Colonic mucosa (tissue), 4 donors: ENCODE measurements around the gene CMYA5. TPM values are rescaled to one million over a fixed set of nuclear protein-coding genes. Genes with fewer than 3 reads are reported as not detected.

ENCODE experiments used
- DNase-seq: peaks from one replicate; pipeline ENCODE4 v3.0.0-alpha.2; 2020
- H3K27ac ChIP-seq: fragments of 200-600 bp; one replicate; pipeline ENCODE4 v1.8.0; 2021
- H3K27me3 ChIP-seq: fragments of 200-600 bp; one replicate; pipeline ENCODE4 v1.8.0; 2021
- H3K36me3 ChIP-seq: fragments of 200-600 bp; one replicate; pipeline ENCODE4 v1.8.0; 2021
- H3K4me1 ChIP-seq: fragments of 200-600 bp; one replicate; pipeline ENCODE4 v1.8.0; 2021; ENCODE audit warnings: mild to moderate bottlenecking
- H3K4me3 ChIP-seq: fragments of 200-600 bp; one replicate; pipeline ENCODE4 v1.8.0; 2021
- H3K9ac ChIP-seq, 2 donors: one replicate each; pipeline ENCODE4 v1.7.0; 2013; ENCODE audit warnings: control low read depth in 2 of 2, low read depth in 2 of 2, low read length in 2 of 2
- H3K9me3 ChIP-seq: fragments of 200-600 bp; one replicate; pipeline ENCODE4 v1.8.0; 2021
- CTCF ChIP-seq: fragments of 200-600 bp; IDR thresholded peaks from one replicate; pipeline ENCODE4 v1.8.0; 2022; ENCODE audit warnings: antibody characterized with exemption, mild to moderate bottlenecking
- intact Hi-C: fragments of 100-400 bp; cut with DNase I; formaldehyde crosslinking; loops from one replicate; pipeline ENCODE4 v1.14.1; 2022
- total RNA-seq, 2 donors: library from RNA; stranded (reverse); fragmentation: NEBNext Ultra II Directional in 1 of 2; extraction: Animal tissue kit (Norgen Biotek cat#: 25700) in 1 of 2; gene quantifications; one replicate each; pipeline ENCODE4 v1.2.1, GENCODE V29; 2021
- donor health status: healthy.
- donor health status: DM: no; HTN: no; CAD: no.
- donor health status: DM: no; HTN: no; CAD: no.

Gene CMYA5
- total RNA-seq, 2 donors from 2014 or later = 0.30 to 0.66 TPM

- DNase-seq = no peak
- Histone ChIP-seq H3K27ac (no peak overlapping the region), H3K4me1 (no peaks in the 10 kb centered on the region), H3K9me3 (no peaks in the 10 kb centered on the region), H3K27me3 (no peaks in the 10 kb centered on the region), H3K4me3 (no peak overlapping the region), H3K36me3 (no peaks in the 10 kb centered on the region), H3K9ac (no peak overlapping the region)
- TF ChIP-seq CTCF = no peak
- intact Hi-C loops = no loop called here
Observed at GRCh38 chr5:79716839-79717238, 27.2 kb downstream of the CMYA5 start.

- intact Hi-C loops = no loop called here
- no peaks in the 10 kb centered on the region for H3K36me3 ChIP-seq
- no peak overlapping the region for H3K4me3 ChIP-seq
- no peak overlapping the region for H3K27ac ChIP-seq
- no peak for TF ChIP-seq CTCF
- no peaks in the 10 kb centered on the region for H3K27me3 ChIP-seq
- no peak overlapping the region for H3K9ac ChIP-seq
- no peaks in the 10 kb centered on the region for H3K9me3 ChIP-seq
- no peaks in the 10 kb centered on the region for H3K4me1 ChIP-seq
- no peak for DNase-seq
Observed at GRCh38 chr5:79720096-79720495, 30.5 kb downstream of the CMYA5 start.

- Histone ChIP-seq H3K36me3 (no peaks in the 10 kb centered on the region), H3K4me1 (no peaks in the 10 kb centered on the region), H3K27ac (no peak overlapping the region), H3K4me3 (no peak overlapping the region), H3K9ac (no peak overlapping the region), H3K27me3 (no peaks in the 10 kb centered on the region), H3K9me3 (no peaks in the 10 kb centered on the region)
- no peak for DNase-seq
- no peak for TF ChIP-seq CTCF
- intact Hi-C loops = no loop called here
Observed at GRCh38 chr5:79727451-79728355, 38.1 kb downstream of the CMYA5 start.

- Histone ChIP-seq H3K9ac (no peak overlapping the region), H3K36me3 (no peaks in the 10 kb centered on the region), H3K27me3 (no peaks in the 10 kb centered on the region), H3K9me3 (no peaks in the 10 kb centered on the region), H3K4me3 (no peak overlapping the region), H3K27ac (no peak overlapping the region), H3K4me1 (no peaks in the 10 kb centered on the region)
- no peak for DNase-seq
- no peak for TF ChIP-seq CTCF
- intact Hi-C loops = no loop called here
Observed at GRCh38 chr5:79728396-79728795, 38.8 kb downstream of the CMYA5 start.

- DNase-seq = no peak
- TF ChIP-seq CTCF = no peak
- Histone ChIP-seq H3K9ac (no peak overlapping the region), H3K9me3 (no peaks in the 10 kb centered on the region), H3K27me3 (no peaks in the 10 kb centered on the region), H3K36me3 (no peaks in the 10 kb centered on the region), H3K4me3 (no peak overlapping the region), H3K27ac (no peak overlapping the region), H3K4me1 (no peaks in the 10 kb centered on the region)
- intact Hi-C loops = no loop called here
Observed at GRCh38 chr5:79729679-79730078, 40.0 kb downstream of the CMYA5 start.
